Stomach (tissue), 9 donors: ENCODE data around the gene ODF4. TPM values are rescaled to one million over a fixed set of nuclear protein-coding genes. Genes with fewer than 3 reads are reported as not detected.
A peak's percentile ranks its signal among the peaks of the same experiment; 100 is the strongest.
"Not testable (repeated sequence)": the region's sequence is repeated elsewhere in the genome, so short reads cannot be mapped to it uniquely, and the experiment has no call there.

Experiments
- DNase-seq, 2 donors: peaks; one replicate each; pipeline versions ENCODE4 v3.0.0 to v3.0.0-alpha.2; 2013 to 2019
- H3K27ac ChIP-seq, 5 donors: fragments of 200-600 bp in 4 of 5; sonication (generic) in 4 of 5; one replicate each; pipeline ENCODE4 v1.5.1; 2013 to 2019; ENCODE audit warnings: mild to moderate bottlenecking in 1 of 5, moderate library complexity in 1 of 5
- H3K27me3 ChIP-seq, 3 donors: fragments of 200-600 bp; sonication (generic); one replicate each; pipeline ENCODE4 v1.5.1; 2017 to 2019; ENCODE audit warnings: mixed run types in 1 of 3
- H3K36me3 ChIP-seq, 4 donors: fragments of 200-600 bp; sonication (generic); 1 replicate in 3 of 4; 2 replicates in 1 of 4; pipeline ENCODE4 v1.5.1; 2016 to 2019
- H3K4me1 ChIP-seq, 4 donors: fragments of 200-600 bp; sonication (generic); one replicate each; pipeline ENCODE4 v1.5.1; 2016 to 2019
- H3K4me3 ChIP-seq, 4 donors: fragments of 200-600 bp; sonication (generic) in 3 of 4; one replicate each; pipeline ENCODE4 v1.5.1; 2016 to 2019; ENCODE audit warnings: mild to moderate bottlenecking in 1 of 4
- H3K9me3 ChIP-seq, 4 donors: fragments of 200-600 bp; sonication (generic); one replicate each; pipeline ENCODE4 v1.5.1; 2016 to 2019
- EP300 ChIP-seq: sonication (generic); formaldehyde crosslinking; IDR thresholded peaks from one replicate; pipeline ENCODE4 v1.6.1; 2017; ENCODE audit warnings: antibody characterized with exemption
- POLR2A ChIP-seq, 4 donors: fragments of 450-650 bp; IDR thresholded peaks; one replicate each; pipeline ENCODE4 v1.6.1; 2016; ENCODE audit warnings: antibody characterized with exemption in 4 of 4, control low read depth in 2 of 4, mild to moderate bottlenecking in 1 of 4, moderate library complexity in 1 of 4
- POLR2AphosphoS5 ChIP-seq, 3 donors: sonication (generic); formaldehyde crosslinking; IDR thresholded peaks; one replicate each; pipeline ENCODE4 v1.6.1; 2016; ENCODE audit warnings: antibody characterized with exemption in 3 of 3
- WGBS, 5 donors: extraction: QIAGEN DNeasy Blood & Tissue Kit in 3 of 5; methylation state at CpG; one replicate each; pipeline versions ENCODE4 v1.1.5 to v1.1.7; 2013 to 2018; 5-methylcytosine and 5-hydroxymethylcytosine counted together
- intact Hi-C: fragments of 100-400 bp; cut with DNase I; formaldehyde crosslinking; loops from one replicate; pipeline ENCODE4 v1.15.1; 2023; ENCODE audit warnings: low total_unique reads
- polyA plus RNA-seq, 3 donors: library from polyadenylated mRNA; stranded (reverse); fragments of 200-250 nt; gene quantifications; one replicate each; pipeline ENCODE4 v1.2.3, GENCODE V29; 2013
- total RNA-seq, 5 donors: library from RNA; depleted of rRNA; stranded (reverse); fragments of >200 nt; gene quantifications; one replicate each; pipeline versions ENCODE4 v1.1.0 to v1.2.3, GENCODE V29; 2014 to 2016
- TF ChIP-seq, protein P1 (sequence below), 7 experiments: fragments of 450-650 bp in 4 of 7; fragments of 200-600 bp in 3 of 7; sonication (generic) in 3 of 7; IDR thresholded peaks; one replicate each; pipeline ENCODE4 v1.5.1; 2016 to 2019; ENCODE audit warnings: antibody characterized with exemption in 7 of 7, control low read depth in 2 of 7, mild to moderate bottlenecking in 1 of 7
- donor health status: healthy with polysubstance abuse.
- donor health status: Bipolar disorder and iron deficiency.
- donor health status: healthy.

ODF4 gene
- total and polyA plus RNA-seq, 8 donors, result not detected

DNA sequence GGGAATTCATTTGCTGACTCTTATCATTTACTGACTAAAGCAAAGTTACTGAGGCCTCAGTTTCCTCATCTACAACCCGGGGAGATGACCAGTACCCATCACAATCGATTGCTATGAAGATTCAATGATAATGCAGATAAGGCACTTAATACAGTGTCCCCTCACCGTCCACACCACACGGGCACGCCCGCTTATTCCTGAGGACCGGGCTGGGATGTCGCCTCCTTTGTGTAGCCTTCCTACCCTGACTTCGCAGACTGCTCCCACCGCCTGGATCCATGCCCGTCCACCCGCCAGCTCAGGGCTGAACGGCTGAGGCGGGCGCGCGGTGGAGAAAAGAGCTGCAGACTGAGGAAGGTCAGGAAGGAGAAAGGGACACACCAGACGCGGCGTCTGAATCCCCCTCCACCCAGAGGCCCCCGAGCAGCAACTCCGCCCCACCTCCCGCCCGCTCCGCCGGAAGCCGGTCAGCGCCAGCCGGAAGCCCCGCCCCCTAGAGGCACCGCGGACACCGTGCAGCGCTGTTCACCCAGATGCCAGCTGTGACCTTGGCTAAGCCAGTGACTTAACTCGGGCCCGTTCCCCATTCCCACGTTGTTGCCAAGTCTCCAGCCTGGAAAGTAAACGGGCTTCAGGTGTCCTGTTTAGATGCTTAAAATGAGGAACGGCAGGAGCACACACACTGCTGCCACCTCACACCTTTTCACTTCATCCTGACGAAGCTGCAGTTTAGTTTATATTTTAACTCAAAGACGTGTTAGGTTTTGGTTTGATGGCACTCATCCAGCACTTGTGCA lies 36.8 kb downstream of the ODF4 start, which contains the start of gene KRABD2:
TSS of gene KRABD2 (minus strand) at position 434 of the 797 bp plus-strand sequence.
- H3K27ac ChIP-seq, result peak within 1 kb of the TSS; percentile 83 to 90 (median 89)
- WGBS, 5 donors, result 0 to 1% (median 1%) methylated on average over 31 to 41 of the region's 41 CpGs
- peak; percentile 92 to 97 for DNase-seq
- intact Hi-C loops, result no loop called here
- H3K4me3 ChIP-seq, result peak within 1 kb of the TSS; percentile 61 to 78 (median 69)
- peaks cover 33 to 63% (median 50%) of the 10 kb centered on the region in 4 donors for H3K4me1 ChIP-seq
- H3K9me3 ChIP-seq, result no peaks in the 10 kb centered on the region
- peaks cover 41 to 52% (median 49%) of the 10 kb centered on the region in 4 donors for H3K36me3 ChIP-seq
- TF ChIP-seq, protein P1, sequence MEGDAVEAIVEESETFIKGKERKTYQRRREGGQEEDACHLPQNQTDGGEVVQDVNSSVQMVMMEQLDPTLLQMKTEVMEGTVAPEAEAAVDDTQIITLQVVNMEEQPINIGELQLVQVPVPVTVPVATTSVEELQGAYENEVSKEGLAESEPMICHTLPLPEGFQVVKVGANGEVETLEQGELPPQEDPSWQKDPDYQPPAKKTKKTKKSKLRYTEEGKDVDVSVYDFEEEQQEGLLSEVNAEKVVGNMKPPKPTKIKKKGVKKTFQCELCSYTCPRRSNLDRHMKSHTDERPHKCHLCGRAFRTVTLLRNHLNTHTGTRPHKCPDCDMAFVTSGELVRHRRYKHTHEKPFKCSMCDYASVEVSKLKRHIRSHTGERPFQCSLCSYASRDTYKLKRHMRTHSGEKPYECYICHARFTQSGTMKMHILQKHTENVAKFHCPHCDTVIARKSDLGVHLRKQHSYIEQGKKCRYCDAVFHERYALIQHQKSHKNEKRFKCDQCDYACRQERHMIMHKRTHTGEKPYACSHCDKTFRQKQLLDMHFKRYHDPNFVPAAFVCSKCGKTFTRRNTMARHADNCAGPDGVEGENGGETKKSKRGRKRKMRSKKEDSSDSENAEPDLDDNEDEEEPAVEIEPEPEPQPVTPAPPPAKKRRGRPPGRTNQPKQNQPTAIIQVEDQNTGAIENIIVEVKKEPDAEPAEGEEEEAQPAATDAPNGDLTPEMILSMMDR (IDR thresholded peaks at IDR 0.05), result peak in 4 of 7 experiments; percentile 41 to 74 (median 66)
- TF ChIP-seq POLR2AphosphoS5 (IDR thresholded peaks at IDR 0.05) (peak; percentile 44 to 94 (median 66)), EP300 (no peak), POLR2A (IDR thresholded peaks at IDR 0.05) (peak in 1 of 4 donors; percentile 73)
- no peaks in the 10 kb centered on the region for H3K27me3 ChIP-seq

DNA sequence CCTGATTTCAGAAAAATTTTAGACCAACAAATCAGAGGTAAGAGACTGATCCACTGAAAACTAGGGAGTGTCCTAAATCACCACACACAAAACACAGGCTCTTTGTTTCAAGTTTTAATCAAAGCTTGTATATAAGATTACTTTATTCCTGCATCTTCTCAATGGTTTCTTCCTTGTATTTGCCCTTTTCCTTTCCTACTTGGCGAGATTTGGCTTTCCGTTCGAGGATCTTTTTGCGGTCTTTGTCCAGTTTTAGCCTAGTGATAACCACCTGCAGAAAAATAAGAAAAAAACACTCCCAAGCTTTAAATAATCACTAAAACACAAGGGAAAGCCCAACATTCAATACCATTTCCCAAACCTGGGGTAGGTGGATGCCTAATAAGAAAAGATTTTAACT lies 37.8 kb downstream of the ODF4 start:
- no peak for DNase-seq
- TF ChIP-seq, protein P1 (IDR thresholded peaks at IDR 0.05), result no peak
- TF ChIP-seq POLR2AphosphoS5 (IDR thresholded peaks at IDR 0.05) (no peak), EP300 (no peak), POLR2A (IDR thresholded peaks at IDR 0.05) (no peak)
- peaks cover 46 to 54% (median 51%) of the 10 kb centered on the region in 4 donors for H3K36me3 ChIP-seq
- H3K9me3 ChIP-seq, result no peaks in the 10 kb centered on the region
- no peaks in the 10 kb centered on the region for H3K27me3 ChIP-seq
- WGBS, 5 donors, result 52 to 81% (median 62%) methylated on average over 4 of the region's 4 CpGs
- peak overlapping the region in 4 of 5 donors; percentile 83 to 90 (median 89) for H3K27ac ChIP-seq
- peaks cover 40 to 72% (median 58%) of the 10 kb centered on the region in 4 donors for H3K4me1 ChIP-seq
- H3K4me3 ChIP-seq, result no peak overlapping the region
- intact Hi-C loops, result no loop called here

DNA sequence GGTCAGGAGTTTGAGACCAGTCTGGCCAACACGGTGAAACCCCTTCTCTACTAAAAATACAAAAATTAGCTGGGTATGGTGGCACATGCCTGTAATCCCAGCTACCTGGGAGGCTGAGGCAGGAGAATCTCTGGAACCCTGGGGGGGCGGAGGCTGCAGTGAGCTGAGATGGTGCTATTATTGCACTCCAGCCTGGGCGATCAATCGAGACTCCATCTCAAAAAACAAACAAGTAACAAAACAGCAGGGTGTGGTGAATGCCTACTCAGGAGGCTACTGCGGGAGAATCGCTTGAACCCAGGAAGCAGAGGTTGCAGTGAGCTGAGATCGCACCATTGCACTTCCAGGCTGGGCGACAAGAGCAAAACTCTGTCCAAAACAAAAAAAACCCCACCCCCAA lies 38.5 kb downstream of the ODF4 start:
- intact Hi-C loops, H3K4me3 ChIP-seq, H3K9me3 ChIP-seq, DNase-seq, H3K27me3 ChIP-seq: not testable (repeated sequence)
- H3K36me3 ChIP-seq, result peaks cover 46 to 54% (median 51%) of the 10 kb centered on the region in 4 donors
- peaks cover 40 to 72% (median 58%) of the 10 kb centered on the region in 4 donors for H3K4me1 ChIP-seq
- 65 to 79% (median 74%) methylated on average over 8 of the region's 8 CpGs for WGBS, 5 donors
- peak overlapping the region in 1 of 5 donors; percentile 89 for H3K27ac ChIP-seq

DNA sequence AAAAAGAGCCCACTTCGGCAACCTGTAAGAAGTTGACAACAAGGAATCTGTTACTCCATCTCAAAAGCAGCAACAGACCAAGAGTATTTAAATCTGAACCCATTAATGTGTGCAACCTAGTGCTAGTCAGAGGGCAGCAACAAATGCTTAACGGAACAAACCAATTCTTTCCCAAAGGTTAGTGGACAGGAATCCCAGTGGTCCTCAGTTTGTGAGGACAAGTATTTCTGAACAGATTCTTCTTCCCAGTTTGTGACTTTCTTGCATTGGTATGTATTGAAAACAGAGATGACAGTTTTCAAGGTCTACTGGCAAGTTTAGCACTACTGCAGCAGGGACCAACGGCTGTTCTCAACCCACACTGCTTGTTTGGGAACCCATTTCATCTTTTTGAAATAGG lies 40.4 kb downstream of the ODF4 start:
- WGBS, 5 donors, result 25 to 44% (median 33%) methylated on average over 3 of the region's 3 CpGs
- intact Hi-C loops, result no loop called here
- DNase-seq, result no peak
- TF ChIP-seq EP300, result no peak
- TF ChIP-seq, protein P1 (IDR thresholded peaks at IDR 0.05), result no peak
- no peak for TF ChIP-seq POLR2A (IDR thresholded peaks at IDR 0.05)
- no peak for TF ChIP-seq POLR2AphosphoS5 (IDR thresholded peaks at IDR 0.05)
- Histone ChIP-seq H3K9me3 (no peaks in the 10 kb centered on the region), H3K27ac (no peak overlapping the region), H3K27me3 (no peaks in the 10 kb centered on the region), H3K4me3 (peak overlapping the region in 2 of 4 donors; percentile 79 to 84), H3K4me1 (peaks cover 39 to 80% (median 64%) of the 10 kb centered on the region in 4 donors), H3K36me3 (peaks cover 46 to 54% (median 51%) of the 10 kb centered on the region in 4 donors)
